Globus pallidus (tissue), 1 donor: Measurements from ENCODE around the gene SAP30BP.

Experiments
- DNase-seq: peaks from one replicate; pipeline ENCODE4 v3.0.0-alpha.2; 2015; ENCODE audit warnings: low spot score

SAP30BP gene

GRCh38 chr17:75688209-75688825, 21.2 kb downstream of the SAP30BP start:
- DNase-seq = no peak

GRCh38 chr17:75689441-75689873, 22.3 kb downstream of the SAP30BP start:
- DNase-seq = no peak

GRCh38 chr17:75691371-75691791, 24.2 kb downstream of the SAP30BP start:
- no peak for DNase-seq

DNA sequence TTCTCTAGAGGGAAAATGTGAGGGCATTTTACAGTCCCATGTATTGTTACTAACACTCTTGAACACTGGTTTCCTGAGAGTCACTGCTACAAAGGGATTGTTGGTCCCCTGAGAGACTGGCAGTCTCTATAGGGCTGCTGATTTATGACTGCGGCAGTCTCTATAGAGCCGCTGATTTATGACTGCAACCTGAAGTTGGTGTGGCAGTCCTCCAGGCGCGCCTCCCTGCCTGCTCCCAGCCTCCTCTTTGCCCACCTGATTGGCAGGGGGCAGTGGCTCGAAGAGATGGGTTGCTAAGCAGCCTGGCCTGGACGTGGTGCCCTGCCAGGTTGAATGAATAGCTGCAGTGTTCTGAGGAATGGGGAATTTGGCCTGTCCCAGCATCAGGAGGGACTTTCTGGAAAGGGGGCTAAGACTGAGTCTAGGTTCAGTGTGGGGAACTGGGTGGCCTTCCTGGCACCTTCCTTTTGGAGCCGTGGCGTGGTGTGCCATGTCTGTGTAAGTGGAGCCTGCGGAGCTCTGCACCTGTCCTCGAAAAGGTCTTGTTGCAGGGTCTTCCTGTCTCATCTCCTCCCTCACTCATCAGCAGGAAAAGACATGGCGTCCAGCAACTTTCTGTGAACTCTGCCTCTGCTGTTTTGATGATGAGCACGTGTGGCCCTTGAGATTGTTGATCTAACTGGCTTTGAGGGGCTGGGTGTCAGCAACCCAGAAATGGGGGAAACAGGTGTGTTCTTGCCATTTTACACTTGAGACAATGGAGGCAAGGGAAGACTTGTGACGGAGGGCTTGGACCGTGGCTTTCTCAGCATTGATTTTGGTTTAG, 24.9 kb downstream of the SAP30BP start:
- DNase-seq = peak; percentile 82

GRCh38 chr17:75692976-75693375, 25.8 kb downstream of the SAP30BP start:
- no peak for DNase-seq

DNA sequence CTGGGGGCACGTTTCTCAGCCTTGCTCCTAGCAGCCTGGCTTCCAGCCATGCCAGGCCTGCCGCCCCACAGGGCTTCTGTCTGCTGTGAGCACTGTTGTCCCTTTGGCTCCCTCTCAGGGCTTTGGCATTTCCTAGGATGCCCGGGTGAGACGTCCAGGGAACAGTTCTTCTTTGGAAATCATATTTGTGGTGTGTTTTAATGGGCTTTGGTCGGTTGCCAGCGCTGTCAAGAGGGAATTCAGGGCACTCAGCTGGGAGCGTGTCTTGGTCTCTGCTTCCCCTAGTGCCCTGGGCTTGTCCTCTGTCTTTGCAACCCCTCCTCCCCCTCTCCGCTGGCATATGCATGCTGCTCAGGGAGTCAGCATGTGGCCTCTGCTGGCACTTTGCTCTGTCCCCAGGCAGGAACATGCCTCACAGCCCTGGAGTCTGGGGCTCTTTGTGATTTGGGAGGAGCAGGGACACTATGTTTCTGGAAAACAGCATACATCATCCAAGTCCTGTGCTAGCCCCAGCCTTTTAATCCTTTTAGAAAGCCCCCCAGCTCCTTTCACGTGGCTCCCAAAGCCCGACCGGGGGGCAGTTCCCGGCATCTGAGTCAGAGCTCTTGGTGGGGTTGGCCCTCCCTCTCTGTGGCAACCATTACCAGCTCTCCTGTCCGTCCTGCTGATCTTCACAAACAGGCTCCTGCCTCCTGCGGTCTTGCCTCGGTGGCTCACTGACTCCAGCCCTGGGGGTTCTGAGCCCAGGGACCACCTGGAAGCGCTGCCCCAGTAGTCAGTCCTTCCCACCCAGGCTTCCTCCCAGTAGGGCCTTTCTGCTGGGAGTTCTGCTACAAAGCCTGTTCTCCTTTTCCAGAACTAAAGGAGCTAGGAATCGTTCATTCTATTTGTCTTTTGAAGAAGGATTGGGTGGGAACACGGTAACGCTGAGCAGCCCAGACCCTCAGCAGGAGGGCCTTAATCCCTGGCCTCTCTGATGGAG, 26.7 kb downstream of the SAP30BP start:
- DNase-seq = peak; percentile 97

DNA sequence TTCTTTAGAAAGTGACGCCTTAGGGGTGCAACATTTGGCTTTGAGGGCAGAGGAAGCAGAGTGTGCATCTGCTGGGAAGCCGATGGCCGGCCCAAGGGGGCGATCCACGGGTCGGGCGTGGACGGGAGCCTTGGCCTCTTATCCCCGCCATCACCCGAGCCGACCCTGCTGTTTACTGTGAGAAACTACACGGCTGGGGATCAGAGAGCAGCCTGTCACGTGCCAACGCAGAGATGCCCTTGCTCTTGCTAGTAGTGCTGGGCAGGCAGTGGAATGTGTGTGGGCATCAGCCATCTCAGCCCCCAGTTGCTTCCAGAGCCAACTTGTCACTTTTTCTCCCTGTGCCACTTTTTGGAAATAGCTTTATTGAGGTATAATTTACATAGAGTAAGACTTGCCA, 27.4 kb downstream of the SAP30BP start:
- DNase-seq = no peak

- DNase-seq = no peak
These were observed 28.1 kb downstream of the SAP30BP start for GRCh38 chr17:75695141-75695829.

- peak; percentile 77 for DNase-seq
These were observed 28.7 kb downstream of the SAP30BP start for GRCh38 chr17:75695830-75696271.

- DNase-seq = peak; percentile 97
These were observed 30.6 kb downstream of the SAP30BP start for GRCh38 chr17:75697651-75698291.

DNA sequence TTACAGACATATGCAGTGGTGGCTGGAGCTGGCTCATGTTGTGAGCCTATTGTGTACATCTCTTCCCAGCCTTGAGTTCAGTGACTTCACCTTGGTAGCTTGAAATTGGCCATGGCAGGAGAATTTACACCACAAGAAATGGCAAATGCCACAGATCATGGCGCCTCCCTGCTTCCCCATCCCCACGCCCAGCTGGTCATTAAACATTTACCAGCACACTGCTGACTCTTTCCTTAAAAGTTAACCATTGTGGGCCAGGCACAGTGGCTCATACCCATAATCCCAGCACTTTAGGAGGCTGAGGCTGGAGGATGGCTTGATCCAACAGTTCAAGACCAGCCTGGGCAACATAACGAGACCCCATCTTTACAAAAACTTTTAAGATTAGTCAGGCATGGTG, 31.5 kb downstream of the SAP30BP start:
- DNase-seq = no peak

DNA sequence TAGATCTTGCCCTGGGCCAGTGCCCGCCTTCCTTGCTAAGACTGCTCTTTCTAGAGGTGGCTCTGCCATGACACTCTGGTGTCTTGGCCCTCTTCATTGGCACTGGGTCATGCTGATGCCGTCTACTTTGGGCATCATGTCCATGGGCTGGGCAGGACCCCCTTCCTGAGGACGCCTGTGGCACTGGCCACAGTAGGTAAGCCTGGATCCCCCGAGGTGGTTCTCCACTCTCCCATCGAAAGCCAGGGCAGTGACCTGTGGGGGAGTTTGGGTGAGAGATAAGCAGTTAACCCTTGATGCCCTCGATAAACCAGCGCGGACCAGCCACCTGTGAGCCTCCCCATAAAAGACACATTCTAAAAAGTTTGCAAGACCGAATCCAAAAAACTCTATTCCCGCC, 34.1 kb downstream of the SAP30BP start:
- no peak for DNase-seq

DNA sequence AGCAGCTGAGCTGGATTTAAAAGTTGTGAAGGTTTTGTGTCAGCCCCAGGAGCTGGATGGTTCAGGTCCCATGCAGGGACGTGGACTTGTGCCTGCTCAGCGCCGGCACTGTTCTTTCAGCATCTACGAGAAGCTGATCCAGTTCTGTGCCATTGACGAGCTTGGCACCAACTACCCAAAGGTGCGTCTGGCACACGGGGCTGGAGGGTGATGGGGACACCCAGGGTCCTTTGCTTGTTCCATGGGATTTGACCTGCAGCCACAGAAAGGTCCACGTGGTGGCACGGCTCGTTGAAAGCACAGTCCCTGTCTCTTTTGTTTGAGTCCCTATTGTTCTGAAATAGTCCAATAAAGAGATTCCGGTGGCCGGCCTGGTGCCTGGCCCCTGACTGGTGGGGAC, 36.1 kb downstream of the SAP30BP start:
- DNase-seq = no peak

DNA sequence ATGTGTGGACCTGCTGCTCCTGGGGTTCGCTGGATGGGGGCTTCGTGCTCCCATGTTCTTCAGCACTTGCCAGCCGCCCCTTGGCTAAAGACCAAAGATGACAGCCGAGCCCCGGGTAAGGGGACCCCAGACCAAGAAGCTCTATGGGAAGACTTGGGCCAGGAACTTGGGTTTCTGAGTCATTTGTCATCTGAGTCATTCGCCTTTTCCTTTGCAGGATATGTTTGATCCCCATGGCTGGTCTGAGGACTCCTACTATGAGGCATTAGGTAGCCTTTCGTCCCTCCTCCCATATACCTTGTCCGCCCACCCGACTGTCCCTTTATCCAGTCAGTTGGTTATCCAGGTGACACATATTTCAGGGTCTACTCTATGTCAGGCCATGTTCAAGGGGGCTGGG, 36.5 kb downstream of the SAP30BP start:
- DNase-seq = no peak

GRCh38 chr17:75704963-75705875, 38.1 kb downstream of the SAP30BP start:
- peak; percentile 67 for DNase-seq

DNA sequence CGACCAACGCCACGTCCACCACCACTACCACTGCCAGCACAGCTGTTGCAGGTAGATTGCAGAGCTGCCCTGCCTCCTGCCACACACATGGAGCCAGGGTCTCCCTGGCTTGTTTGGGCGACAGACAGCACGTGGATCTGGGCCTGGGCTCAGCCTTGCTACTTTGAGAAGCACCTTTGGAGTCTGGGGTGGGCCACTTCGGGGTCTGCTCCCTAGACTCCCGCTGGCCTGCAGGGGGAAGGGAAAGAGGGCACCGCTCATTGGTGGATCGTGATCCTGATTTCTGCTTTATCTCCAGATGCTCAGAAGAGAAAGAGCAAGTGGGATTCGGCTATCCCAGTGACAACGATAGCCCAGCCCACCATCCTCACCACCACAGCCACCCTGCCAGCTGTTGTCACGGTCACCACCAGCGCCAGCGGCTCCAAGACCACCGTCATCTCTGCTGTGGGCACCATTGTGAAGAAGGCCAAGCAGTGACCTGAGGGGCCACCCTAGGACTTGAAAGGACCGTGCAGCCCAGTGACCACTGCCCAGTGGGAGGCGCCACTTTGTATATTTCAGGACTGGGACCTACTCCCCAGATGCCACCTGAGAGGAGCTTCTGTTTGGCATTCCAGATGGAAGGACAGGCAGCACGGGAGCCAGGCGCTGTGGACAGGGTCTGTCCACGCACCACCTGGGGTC, 39.0 kb downstream of the SAP30BP start:
- DNase-seq = no peak

GRCh38 chr17:75707079-75707571, 40.0 kb downstream of the SAP30BP start:
- DNase-seq = no peak

- no peak for DNase-seq
These were observed 45.3 kb downstream of the SAP30BP start for GRCh38 chr17:75712446-75712845.

DNA sequence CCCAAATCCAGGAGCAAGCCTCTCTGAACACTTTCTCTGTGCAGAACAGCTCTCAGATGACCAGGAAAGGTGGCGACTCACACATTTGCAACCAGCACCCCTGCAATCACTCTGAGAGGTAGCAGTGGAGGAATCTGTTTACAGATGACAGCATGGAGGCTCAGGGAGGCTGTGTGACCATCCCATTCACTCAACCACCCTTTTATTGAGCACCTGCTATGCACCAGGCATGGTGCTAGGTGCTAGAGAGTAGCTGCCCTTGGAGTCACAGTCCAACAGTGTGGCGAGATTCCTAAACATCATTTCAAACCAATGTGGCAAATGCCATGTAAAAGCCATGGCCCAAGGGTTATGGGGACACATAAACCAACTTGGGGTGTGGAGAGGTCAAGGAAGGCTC, 52.6 kb downstream of the SAP30BP start:
- no peak for DNase-seq
